DMS53 (cell line): ENCODE results near the gene TSPAN4.
A peak's percentile ranks its signal among the peaks of the same experiment; 100 is the strongest.

ENCODE experiments used
- DNase-seq: peaks from one replicate; lab custom pipeline; 2025; lab: John Stamatoyannopoulos, UW

The TSPAN4 gene

DNA sequence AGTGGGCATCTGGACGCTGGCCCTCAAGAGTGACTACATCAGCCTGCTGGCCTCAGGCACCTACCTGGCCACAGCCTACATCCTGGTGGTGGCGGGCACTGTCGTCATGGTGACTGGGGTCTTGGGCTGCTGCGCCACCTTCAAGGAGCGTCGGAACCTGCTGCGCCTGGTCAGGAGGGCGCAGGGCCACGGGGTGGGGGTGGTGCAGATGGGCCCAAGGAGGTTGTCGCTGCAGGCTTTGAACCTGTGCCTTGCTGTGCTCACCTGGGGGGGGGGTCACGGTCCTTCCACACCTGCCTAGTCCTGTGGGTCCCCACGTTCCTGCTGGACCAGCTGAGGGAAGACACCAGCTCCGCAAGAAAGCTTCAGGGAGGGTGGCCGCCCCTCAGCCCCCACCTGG lies 6.4 kb upstream of the TSPAN4 start:
- DNase-seq = no peak

DNA sequence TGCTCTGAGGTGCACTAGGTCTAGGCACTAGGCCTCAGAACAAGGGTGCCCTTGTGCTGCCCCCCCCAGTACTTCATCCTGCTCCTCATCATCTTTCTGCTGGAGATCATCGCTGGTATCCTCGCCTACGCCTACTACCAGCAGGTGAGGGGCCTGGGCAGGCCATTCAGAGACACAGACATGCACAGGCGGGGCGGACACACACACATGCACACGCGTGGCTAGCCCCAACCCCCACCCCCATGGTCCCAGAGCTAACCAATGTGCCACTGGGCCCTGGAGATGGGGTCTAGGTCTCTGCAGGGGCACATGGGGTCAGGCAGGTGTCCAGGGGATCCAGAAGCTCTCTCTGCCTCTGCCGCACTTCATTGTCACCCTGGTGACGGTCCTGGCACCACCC lies 6.0 kb upstream of the TSPAN4 start:
- DNase-seq = no peak

DNA sequence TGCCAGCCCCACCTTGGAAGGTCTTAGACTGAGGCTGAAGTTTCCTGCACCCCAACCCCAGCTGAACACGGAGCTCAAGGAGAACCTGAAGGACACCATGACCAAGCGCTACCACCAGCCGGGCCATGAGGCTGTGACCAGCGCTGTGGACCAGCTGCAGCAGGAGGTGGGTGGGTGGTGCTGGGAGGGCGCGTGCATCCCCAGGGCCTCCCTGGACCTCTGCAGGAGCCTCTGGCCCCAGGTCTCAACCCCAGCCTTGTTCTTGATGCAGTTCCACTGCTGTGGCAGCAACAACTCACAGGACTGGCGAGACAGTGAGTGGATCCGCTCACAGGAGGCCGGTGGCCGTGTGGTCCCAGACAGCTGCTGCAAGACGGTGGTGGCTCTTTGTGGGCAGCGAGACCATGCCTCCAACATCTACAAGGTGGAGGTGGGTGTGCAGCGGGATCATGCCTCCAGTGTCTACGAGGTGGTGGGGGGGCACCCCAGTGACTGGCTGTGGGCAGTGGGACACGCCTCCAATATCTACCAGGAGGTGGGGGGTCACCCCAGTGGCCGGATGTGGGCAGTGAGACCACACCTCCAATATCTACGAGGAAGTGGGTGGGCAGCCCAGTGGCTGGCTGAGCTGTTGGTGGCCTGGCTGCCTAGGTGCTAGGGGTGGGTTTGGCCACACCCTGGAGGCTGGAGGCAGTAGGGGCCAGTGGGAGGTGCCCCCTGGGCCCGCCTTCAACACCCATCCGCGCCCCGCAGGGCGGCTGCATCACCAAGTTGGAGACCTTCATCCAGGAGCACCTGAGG lies 5.3 kb upstream of the TSPAN4 start:
- no peak for DNase-seq

DNA sequence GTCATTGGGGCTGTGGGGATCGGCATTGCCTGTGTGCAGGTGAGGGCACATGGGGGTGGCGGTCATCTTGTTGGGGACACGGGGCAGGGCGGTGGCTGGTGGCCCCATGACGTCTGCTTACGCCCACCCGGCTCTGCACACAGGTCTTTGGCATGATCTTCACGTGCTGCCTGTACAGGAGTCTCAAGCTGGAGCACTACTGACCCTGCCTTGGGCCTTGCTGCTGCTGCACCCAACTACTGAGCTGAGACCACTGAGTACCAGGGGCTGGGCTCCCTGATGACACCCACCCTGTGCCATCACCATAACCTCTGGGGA lies 4.7 kb upstream of the TSPAN4 start:
- no peak for DNase-seq

DNA sequence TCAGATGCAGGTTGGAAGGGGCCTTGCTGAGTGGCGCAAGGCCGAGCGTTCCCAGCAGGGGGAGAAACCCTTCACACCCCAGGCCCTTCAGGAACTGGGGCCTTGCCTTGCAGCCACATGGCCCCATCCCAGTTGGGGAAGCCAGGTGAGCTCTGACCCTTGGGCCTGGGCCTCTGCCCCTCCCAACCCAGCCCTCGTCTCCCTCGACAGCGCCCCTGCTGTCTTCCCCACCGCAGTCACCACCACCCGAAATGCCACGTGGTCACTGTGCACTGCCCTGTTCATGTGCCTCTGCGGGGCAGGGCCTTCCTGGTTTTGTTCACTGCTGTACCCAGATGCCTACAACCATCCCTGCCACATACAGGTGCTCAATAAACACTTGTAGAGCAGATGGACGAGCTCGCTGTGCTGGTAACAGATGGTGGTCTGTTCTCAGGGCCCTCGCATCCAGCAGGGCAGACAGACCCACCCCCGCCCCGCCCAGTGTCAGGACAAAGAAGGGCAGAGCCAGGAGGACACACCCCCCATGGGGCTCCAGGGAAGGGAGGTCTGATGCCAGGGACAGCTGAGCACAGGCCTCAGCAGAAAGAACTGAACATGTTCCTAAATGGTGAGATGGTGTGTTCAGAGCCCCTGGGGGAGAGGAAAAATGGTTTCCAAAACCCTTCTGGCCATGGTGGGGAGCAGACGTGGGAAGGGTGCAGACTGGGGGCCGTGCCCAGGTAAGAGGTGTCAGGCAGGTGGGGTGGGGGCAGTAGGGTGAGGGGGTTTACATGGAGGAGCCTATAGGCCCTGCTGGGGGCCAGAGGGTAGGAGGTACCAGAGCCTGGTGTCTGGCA lies 4.0 kb upstream of the TSPAN4 start:
- peak; percentile 56 for DNase-seq

DNA sequence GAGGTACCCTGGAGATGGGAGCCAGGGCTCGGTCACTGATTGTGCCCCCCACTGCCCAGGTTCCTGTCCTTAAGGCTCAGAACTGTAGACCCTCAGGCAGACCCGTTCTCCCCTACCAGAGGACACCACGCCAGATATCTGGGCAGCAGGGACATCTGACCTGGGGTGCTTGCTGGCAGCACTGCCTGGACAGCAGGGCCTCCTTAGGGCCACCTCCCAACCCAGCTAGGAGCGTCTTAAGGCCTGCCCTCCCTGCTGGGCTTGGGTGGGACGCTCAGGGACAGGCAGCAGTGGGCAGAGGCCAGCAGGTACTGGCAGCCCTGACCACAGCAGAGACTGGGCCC lies 3.4 kb upstream of the TSPAN4 start:
- no peak for DNase-seq

DNA sequence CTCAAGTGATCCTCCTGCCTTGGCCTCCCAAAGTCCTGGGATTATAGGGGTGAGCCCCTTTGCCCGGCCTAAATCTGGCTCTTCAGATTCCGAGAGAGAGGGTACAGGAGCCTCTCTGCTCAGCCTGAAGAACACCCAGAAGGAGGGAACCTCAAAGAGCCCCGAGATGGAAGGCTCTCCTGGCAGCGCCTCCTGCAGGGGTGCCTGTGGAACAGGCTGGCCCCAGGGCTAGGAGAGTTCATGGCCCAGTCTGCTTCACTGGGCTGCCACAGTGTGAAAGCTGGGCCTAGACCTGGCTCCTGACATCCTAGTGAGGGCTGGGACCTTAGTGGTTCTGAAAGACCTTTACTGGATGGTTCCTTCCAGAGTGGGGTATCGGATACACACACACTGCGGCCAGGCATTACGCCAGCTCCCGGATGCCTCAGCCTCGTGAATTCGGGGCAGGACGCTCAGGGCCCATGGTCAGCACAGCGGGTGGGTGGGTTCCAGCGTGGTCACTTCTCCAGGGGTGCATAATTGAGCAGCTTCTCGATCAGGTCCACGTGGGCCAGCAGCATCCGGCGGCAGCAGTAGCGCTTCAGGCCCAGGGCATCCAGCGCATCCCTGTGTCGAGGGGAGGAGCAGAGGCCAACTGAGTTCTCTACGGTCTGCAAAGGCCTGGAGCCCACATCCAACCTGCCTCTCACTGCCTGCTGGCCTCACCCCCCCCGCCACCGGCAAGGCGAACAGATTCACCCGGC lies 2.6 kb upstream of the TSPAN4 start:
- DNase-seq = peak; percentile 49

DNA sequence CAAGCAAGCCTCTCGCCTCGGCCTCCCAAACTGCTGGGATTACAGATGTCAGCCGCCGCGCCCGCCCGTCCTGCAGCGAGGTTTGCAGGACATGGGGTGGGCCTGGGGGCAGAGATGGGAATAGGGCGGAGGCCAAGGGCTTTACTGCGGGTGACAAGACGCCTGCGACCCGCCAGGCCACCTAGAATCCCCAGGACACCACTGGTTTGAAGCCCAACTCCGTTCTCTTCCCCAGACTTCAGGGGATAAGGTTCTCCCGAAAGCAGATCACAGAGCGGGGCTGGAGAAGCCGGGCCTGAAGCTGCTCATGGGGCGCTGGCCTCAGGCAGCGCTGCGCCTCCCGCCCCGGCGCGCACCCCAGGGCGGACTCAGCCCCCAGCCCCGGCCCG lies 677 bp upstream of the TSPAN4 start:
- peak; percentile 80 for DNase-seq

DNA sequence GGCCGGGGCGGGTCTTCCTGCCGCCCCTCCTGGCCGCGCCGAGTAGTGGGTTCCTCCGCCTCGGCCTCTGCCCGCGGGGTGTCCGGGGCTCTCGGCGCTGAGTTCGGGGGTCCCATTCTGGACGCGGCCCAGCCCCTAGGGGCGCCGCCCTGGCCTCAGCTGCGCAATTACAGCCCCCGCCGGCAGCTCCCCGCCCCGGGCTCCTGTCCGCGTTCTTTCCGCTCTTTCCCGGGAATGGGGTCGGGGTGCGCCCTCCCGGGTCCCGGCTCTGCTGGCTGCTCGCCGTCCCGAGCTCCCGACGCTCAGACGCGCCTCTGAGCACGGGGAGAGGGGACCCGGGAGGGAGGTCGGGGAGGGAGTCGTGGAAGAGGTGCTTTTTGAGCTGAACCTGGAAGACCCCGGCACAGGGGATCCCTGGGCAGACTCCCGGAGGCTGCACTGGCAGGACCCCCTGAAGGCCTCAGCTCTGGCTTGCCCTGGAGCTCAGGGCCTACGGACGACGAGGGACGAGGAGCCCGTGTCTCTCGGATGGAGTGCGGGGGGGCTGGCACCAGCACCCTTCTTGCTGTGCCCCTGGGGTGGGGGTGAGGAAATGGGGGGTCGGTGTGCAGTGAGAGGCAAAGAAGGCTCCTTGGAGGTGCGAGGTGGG lies 558 bp downstream of the TSPAN4 start:
- DNase-seq = peak; percentile 64

DNA sequence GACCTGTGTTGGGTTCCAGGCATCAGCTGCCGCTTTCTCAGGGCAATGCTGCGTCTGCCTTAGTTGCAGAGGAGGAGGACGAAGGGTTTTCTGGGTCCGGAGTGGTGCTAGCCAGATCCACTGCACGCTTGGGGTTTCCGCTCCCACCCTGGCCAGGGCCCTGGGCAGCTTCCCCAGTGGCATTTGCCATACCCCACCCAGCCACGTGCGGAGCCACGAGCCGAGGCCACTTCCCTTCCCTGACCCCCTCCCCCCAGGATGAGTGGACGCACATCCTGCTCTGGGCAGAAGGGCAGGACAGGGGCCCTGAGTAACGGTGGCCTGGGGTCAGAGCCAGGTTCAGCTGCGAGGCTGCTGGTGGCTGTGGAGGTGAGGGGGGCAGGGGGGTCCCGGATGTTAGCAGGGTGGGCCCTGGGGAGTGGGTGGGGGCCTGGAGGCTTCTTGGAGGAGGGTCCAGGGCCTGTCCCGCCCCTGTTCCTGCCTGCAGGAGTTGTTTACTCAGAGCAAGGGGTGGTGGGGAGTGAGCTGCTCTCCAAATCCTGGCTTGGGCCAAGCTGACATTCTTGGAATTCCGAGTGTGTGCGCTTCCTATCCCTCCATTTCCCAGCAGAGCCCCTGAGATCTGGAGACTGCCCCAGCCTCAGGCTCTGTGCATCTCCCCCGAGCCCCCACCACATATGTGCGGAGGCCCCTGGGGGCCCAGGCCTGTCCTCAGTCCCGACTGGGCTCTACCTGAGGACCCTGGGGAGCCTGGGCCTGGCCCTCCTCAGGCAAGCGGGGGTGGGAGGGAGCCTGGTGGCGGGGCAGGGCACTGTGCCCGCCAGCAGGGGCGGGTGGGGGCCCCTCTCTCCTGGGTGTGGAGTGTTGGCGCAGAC lies 1.4 kb downstream of the TSPAN4 start:
- DNase-seq = peak; percentile 74

DNA sequence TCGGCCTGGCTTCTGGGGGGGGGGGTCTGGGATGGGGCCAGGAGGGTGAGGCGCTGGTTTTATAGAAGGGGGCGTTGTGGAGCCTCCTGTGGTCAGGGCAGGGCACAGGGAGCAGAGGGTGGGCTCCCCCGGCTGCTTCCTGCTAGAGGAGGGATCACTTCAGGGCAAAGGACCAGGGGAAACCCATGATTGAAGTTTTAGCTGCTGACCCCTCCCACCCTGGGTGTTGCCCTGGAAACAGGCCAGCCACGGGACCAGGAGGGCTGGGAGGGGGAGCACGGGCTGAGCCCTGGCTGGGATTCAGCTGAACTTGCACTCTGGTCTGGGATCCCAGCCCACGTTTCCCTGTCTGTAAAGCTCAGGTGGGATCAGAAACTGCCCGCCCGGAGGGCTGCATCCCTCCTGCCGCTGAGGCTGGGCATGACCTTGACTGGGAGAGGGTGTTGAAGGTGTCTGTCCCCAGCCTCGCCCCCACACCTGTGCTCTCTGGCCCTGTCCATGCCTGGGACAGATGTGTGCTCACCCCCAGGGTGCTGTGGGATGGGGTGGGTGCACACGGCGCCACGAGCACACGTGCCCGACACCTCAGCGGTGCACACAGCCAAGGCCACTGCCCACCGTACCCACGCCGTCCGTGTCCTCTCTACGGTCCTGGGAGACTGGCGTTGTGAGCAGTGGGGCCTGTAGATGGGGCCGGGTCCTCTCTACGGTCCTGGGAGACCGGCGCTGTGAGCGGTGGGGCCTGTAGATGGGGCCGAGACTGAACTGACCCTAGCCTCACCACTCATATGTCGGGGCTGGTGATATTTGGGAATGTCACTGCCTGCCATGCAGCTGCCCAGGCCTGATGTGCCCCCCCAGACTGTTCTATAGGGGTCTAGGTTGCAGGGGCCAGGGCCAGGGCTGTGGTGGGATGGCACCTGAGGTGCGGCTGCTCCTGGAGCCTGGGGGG lies 2.3 kb downstream of the TSPAN4 start:
- no peak for DNase-seq

DNA sequence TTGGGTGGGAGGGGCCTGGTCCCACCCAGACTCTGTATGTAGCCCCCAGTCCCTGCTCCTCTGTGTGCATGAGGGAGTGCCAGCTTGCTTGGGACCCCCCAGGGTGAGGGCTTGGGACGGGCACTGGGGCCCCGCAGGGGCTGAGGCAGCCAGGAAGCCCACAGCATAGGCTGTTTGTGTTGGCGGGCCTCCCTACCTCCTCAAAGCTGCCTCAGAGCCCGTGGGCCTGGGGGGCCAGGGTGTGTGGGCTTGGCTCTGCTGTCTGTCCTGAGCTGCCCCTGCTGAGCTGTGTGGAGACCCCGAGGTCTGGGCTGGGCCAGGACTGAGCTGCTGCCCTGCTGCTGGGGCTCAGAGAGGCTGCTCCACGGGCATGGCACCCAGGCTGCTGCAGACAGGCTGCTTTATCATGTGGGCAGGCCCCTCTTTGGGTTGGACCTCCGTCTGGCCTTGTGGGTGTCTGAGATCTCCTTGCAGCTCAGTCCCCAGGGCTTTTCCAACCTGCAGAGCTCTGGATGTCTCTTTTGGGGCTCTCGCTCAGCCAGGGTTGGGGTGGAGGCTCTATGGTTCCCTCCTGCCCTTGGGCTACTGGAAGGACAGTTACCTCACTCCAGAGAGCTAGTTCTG lies 3.3 kb downstream of the TSPAN4 start:
- no peak for DNase-seq

DNA sequence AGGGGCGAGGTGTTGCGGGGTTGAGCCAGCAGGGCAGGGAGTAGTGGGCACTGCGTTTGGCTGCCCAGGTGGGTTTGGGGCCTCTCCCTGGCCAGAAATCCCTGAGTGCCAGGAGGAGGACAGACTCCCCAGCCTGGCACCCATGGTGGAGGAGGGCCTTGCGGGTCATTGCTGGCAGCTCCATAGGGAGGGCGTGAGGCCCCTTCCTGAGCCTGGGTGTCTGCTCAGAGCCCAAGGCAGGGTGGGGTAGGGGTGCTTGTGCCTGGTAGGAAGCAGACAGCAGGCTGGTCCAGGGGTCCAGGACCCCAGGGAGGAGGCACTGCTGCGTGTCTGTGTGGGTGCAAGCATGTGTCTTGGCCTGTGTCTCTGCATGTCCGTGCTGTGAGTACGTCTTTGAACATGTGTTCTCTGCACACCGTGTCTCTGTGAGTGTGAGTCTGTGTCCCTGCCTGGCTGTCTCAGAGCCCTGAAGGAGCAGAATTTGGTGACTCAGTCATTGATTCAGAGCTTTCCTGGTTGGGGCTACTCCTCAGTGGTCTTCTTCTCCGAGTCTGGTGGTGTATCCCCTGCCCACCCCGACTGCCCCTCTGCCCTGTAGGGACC lies 3.9 kb downstream of the TSPAN4 start:
- no peak for DNase-seq

DNA sequence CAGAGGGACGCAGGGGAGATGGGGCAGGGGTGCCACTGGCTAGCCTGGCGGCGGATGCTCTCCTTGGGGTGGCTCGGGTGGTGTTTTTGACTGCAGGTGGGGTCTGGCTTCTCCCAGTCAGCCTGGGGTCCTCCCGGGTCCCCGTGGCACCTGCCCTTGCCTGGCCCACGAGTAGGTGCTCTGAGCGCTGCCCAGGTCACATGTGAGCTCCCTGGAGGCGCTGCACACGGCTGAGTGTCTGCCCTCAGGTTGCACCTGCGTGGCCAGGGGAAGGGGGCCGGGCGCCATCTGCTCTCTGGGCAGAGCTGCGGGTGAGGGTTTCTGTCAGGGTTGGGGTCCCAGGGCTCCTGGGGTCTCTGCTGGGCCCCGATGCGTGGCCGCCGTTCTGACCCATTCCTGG lies 5.2 kb downstream of the TSPAN4 start:
- DNase-seq = peak; percentile 66

DNA sequence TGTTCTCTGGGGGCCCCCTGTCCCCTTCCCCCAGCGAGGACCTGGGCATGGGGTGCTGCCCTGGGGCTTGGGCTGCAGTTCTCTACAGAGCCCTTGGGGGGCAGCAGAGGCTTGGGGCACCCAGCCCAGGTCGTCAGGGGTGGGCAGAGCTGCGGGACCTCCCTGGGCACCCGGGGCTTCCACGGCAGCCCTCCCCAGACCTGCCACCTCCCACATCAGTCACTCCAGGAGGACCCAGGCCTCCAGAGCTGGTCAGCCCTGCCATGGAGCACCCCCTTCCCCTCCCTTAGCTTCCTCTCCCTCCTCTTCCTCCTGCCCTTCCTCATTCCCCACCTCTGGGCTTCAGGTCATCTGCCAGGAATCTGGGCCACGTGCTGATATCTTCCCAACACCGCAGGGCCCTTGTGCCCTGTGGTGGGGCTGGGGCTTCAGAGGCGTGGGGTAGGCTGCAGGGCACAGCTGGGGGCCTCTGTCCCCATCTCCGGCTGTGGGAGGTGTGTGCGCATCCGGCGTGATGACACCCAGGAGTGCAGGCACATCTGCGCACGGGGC lies 5.8 kb downstream of the TSPAN4 start:
- DNase-seq = peak; percentile 83

DNA sequence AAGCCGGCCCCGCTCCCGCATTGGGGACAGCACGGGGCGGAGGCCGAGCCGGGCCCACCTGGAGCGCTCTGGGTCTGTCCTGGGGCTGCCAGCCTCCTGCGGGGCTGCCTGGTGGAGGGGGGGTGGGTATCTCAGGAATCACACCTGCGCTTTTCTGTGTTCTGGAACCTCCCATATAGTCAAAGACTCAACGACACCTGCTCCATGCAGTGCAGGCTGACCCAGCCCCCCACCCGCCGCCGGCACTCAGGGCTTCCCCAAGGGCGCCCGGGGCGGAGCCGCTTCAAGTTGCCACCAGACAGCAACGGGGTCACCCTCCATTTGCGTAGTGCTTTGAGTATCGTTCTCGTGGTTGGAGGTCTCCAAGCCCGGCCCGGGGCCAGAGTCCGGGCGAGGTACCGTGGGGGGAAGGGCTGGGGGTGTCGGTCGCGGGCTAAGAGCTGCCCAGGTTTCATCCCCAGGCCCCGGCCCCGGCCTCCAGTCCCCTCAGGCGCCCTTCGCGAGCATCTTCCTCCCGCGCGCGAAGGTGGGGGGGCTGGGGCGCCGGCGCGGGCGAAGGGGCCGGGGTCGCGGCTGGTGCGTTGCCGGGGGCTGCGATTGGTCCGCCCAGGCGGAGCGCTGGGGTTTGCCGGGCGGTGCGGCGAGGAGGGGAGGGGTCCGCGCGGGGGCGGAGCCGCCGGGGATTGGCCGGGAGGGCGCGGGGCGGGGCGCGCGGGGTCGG lies 6.6 kb downstream of the TSPAN4 start:
- DNase-seq = peak; percentile 90

DNA sequence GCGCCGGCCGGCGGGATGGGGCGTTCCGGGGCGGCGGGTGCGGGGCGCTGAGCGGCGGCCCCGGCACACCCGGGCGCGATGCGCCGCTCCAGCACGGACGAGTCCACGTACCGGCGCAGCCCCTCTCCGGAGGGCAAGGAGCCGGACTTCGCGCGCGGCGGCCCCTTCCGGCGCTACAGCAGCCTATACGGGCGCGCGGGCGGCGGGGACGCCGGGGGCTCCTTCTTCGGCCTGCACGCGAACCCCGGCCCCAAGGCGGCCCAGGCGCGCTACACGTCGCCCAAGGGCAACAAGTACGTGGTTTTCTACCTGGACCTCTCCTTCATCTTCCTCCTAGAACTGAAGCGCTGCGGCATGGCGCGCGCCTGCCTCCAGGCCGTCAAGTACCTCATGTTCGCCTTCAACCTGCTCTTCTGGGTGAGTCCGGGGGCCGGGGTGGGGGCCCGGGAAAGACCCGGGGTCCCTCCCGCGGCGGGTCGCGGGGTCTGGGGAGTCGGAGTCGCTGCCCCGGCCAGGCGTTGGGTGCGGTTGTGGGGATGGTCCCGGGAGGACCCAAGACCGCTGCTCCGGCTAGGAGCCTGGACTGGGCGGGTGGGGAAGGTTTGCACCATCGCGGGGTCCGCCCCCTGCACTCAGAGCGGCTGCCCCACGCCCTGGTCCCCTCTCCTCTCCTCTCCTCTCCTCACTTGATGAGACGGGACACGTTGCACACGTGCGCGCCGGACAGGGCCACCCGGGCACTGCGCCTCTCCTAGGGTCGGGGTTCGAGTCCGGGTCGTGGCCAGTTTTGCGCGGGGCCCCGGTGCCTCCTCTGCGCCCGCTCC lies 7.5 kb downstream of the TSPAN4 start:
- DNase-seq = peak; percentile 82
